ENCODE data around the gene KRT35.
A peak's percentile ranks its signal among the peaks of the same experiment; 100 is the strongest.

KRT35 gene

GRCh38 chr17:41524261-41524660 lies 43.3 kb upstream of the KRT35 start:
- H3K4me3 ChIP-seq (ENCODE audit: low read depth, low read length), result no peak overlapping the region
- ChIA-PET POLR2A (no interaction called here), CTCF (interaction anchor here (1.4 to 2.8 kb wide), 2 partner anchors 124 to 139 kb away, joined by 4 to 11 read pairs; no protein-coding TSS in a partner anchor)
- no peak for DNase-seq (ENCODE audit: low read depth, low spot score)
- TF ChIP-seq CTCF (IDR thresholded peaks at IDR 0.05; ENCODE audit: insufficient read depth, low read length, missing control alignments), result no peak

GRCh38 chr17:41523787-41524186 lies 42.8 kb upstream of the KRT35 start:
- no peak overlapping the region for H3K4me3 ChIP-seq (ENCODE audit: low read depth, low read length)
- ChIA-PET CTCF (interaction anchor here (1.4 to 2.8 kb wide), 2 partner anchors 125 to 139 kb away, joined by 4 to 11 read pairs; no protein-coding TSS in a partner anchor), POLR2A (no interaction called here)
- DNase-seq (ENCODE audit: low read depth, low spot score), result no peak
- no peak for TF ChIP-seq CTCF (IDR thresholded peaks at IDR 0.05; ENCODE audit: insufficient read depth, low read length, missing control alignments)

DNA sequence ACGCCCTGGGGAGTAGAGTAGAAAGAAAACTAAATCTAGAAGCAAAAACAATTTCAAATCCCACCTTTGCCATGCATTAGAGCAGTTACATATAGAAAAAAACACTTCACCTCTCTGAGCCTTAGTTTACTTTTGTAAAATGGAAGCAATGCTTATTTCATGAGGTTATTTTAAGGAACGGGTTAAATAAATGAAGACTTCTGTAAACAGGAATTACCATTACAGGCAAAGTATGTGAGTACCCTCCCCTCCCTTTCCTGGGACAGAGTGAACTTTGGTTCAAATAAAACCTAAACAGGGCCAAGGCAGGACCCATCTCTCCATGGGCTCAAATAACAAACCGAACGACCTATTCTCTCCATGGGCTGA lies 42.3 kb upstream of the KRT35 start:
- no peak for DNase-seq (ENCODE audit: low read depth, low spot score)
- TF ChIP-seq CTCF (IDR thresholded peaks at IDR 0.05; ENCODE audit: insufficient read depth, low read length, missing control alignments), result no peak
- POLR2A ChIA-PET, result no interaction called here
- no peak overlapping the region for H3K4me3 ChIP-seq (ENCODE audit: low read depth, low read length)
- CTCF ChIA-PET, result interaction anchor here (2.8 to 3.3 kb wide), 2 partner anchors 26 to 125 kb away, joined by 11 to 29 read pairs; no protein-coding TSS in a partner anchor

- ChIA-PET POLR2A (interaction anchor here (1.3 to 1.9 kb wide), 2 partner anchors 8 to 25 kb away, joined by 3 to 5 read pairs; no protein-coding TSS in a partner anchor), CTCF (interaction anchor here (1.3 to 3.3 kb wide), 5 partner anchors 16 to 144 kb away, joined by 3 to 29 read pairs (median 9); no protein-coding TSS in a partner anchor)
- DNase-seq (ENCODE audit: low read depth, low spot score), result no peak
- TF ChIP-seq CTCF (IDR thresholded peaks at IDR 0.05; ENCODE audit: insufficient read depth, low read length, missing control alignments), result no peak
- H3K4me3 ChIP-seq (ENCODE audit: low read depth, low read length), result no peak overlapping the region
Measured at GRCh38 chr17:41522301-41523224, 41.6 kb upstream of the KRT35 start.

DNA sequence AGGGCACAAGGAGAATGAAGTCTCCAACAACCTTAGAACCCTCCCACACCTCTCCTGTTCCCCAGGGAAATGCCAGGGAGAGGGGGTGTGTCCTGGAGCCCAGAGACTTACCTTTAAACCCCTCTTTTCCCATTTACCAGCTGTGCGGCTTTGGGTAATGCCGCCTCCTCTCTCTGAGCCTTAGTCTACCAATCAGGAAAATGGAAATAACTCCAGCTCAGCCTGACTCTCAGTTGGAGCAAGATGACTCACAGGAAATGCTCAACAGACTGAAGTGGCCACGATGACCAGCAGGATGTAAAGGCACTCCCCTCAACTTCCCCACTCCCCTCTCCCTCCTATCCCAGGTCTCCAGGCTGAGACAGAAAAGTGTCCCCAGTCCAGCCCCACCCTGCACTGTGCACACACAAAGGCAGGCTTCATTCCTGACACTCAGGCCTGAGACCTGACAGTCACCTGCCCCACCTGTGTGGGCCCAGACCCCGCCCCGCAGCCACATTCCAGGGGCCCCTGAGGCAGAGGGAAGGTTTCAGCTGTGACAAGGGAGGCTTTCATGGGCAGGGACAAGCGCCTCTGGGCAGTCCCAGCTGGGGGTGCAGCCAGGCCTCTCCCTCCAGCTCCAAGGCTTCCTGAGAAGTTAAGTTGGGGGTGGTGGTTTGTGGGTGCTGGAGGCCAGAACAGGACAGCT lies 40.8 kb upstream of the KRT35 start:
- DNase-seq (ENCODE audit: low read depth, low spot score), result peak; percentile 37
- ChIA-PET CTCF (interaction anchor here (0.9 to 3.3 kb wide), 8 partner anchors 9 to 145 kb away, joined by 3 to 29 read pairs (median 6); no protein-coding TSS in a partner anchor), POLR2A (interaction anchor here (1.3 to 1.9 kb wide), 2 partner anchors 9 to 26 kb away, joined by 3 to 5 read pairs; no protein-coding TSS in a partner anchor)

More for the DNA sequence above, 40.8 kb upstream of the KRT35 start:
- no peak for TF ChIP-seq CTCF (IDR thresholded peaks at IDR 0.05; ENCODE audit: insufficient read depth, low read length, missing control alignments)
- no peak overlapping the region for H3K4me3 ChIP-seq (ENCODE audit: low read depth, low read length)
